HG03103 (cell line): ENCODE data around the gene CLSTN2.
A peak's percentile ranks its signal among the peaks of the same experiment; 100 is the strongest.

Experiments
- ATAC-seq: cut with Tn5 transposase; IDR thresholded peaks from one replicate; pipeline ENCODE4 v1.9.1; 2021; ENCODE audit warnings: low read depth; ENCODE audit not compliant: unreplicated experiment

Gene CLSTN2

GRCh38 chr3:140521751-140522445 is 586.9 kb downstream of the CLSTN2 start:
- no peak for ATAC-seq

GRCh38 chr3:140522653-140523380 is 587.8 kb downstream of the CLSTN2 start:
- no peak for ATAC-seq

- no peak for ATAC-seq
Measured at GRCh38 chr3:140523600-140523999, 588.6 kb downstream of the CLSTN2 start.

GRCh38 chr3:140527156-140527555 is 592.2 kb downstream of the CLSTN2 start:
- ATAC-seq, result no peak

- ATAC-seq, result no peak
Measured at GRCh38 chr3:140529096-140529495, 594.1 kb downstream of the CLSTN2 start.

- ATAC-seq, result no peak
Measured at GRCh38 chr3:140529558-140529957, 594.6 kb downstream of the CLSTN2 start.

- no peak for ATAC-seq
Measured at GRCh38 chr3:140530131-140530530, 595.1 kb downstream of the CLSTN2 start.

- no peak for ATAC-seq
Measured at GRCh38 chr3:140530603-140531002, 595.6 kb downstream of the CLSTN2 start.

GRCh38 chr3:140532793-140533330 is 597.9 kb downstream of the CLSTN2 start:
- ATAC-seq, result no peak

GRCh38 chr3:140536926-140537726 is 602.1 kb downstream of the CLSTN2 start:
- no peak for ATAC-seq

- ATAC-seq, result no peak
Measured at GRCh38 chr3:140537727-140538082, 602.7 kb downstream of the CLSTN2 start.

- peak; percentile 77 for ATAC-seq
Measured at GRCh38 chr3:140540262-140540661, 605.3 kb downstream of the CLSTN2 start.

GRCh38 chr3:140541975-140542653 is 607.1 kb downstream of the CLSTN2 start:
- no peak for ATAC-seq

- no peak for ATAC-seq
Measured at GRCh38 chr3:140545197-140545596, 610.2 kb downstream of the CLSTN2 start.

GRCh38 chr3:140545756-140546155 is 610.8 kb downstream of the CLSTN2 start:
- ATAC-seq, result no peak

GRCh38 chr3:140546649-140547048 is 611.7 kb downstream of the CLSTN2 start:
- ATAC-seq, result no peak

GRCh38 chr3:140552403-140552802 is 617.4 kb downstream of the CLSTN2 start:
- no peak for ATAC-seq

GRCh38 chr3:140552898-140553297 is 617.9 kb downstream of the CLSTN2 start:
- ATAC-seq, result no peak

- no peak for ATAC-seq
Measured at GRCh38 chr3:140553591-140553990, 618.6 kb downstream of the CLSTN2 start.

GRCh38 chr3:140555666-140556065 is 620.7 kb downstream of the CLSTN2 start:
- no peak for ATAC-seq

GRCh38 chr3:140557476-140557875 is 622.5 kb downstream of the CLSTN2 start:
- ATAC-seq, result no peak
